Stomach smooth muscle (tissue), 2 donors: ENCODE data around the gene ZDHHC1.

ENCODE experiments used
- H3K27ac ChIP-seq: one replicate; pipeline ENCODE4 v1.7.0; 2013; ENCODE audit warnings: mild to moderate bottlenecking, low read length, inconsistent platforms
- H3K27me3 ChIP-seq, 2 donors: one replicate each; pipeline ENCODE4 v1.7.0; 2013; ENCODE audit warnings: low read length in 2 of 2; ENCODE audit not compliant: insufficient read depth in 2 of 2, control insufficient read depth in 1 of 2
- H3K36me3 ChIP-seq, 2 donors: one replicate each; pipeline ENCODE4 v1.7.0; 2013; ENCODE audit warnings: low read length in 2 of 2; ENCODE audit not compliant: control insufficient read depth in 2 of 2, insufficient read depth in 2 of 2
- H3K4me1 ChIP-seq: one replicate; pipeline ENCODE4 v1.7.0; 2013; ENCODE audit warnings: low read length; ENCODE audit not compliant: control insufficient read depth, insufficient read depth
- H3K4me3 ChIP-seq, 2 donors: one replicate each; pipeline ENCODE4 v1.7.0; 2013; ENCODE audit warnings: low read length in 2 of 2
- H3K9ac ChIP-seq, 2 donors: one replicate each; pipeline ENCODE4 v1.7.0; 2013; ENCODE audit warnings: low read length in 2 of 2, mild to moderate bottlenecking in 1 of 2
- H3K9me3 ChIP-seq, 2 donors: one replicate each; pipeline ENCODE4 v1.7.0; 2013; ENCODE audit warnings: low read length in 2 of 2; ENCODE audit not compliant: control insufficient read depth in 2 of 2
- donor health status: healthy.
- donor health status: Pancreatic carcinoma.

The ZDHHC1 gene

GRCh38 chr16:67458121-67458641, 41.9 kb upstream of the ZDHHC1 start:
- Histone ChIP-seq H3K9me3 (no peaks in the 10 kb centered on the region), H3K27me3 (no peaks in the 10 kb centered on the region), H3K4me1 (peaks cover 68% of the 10 kb centered on the region), H3K4me3 (peak overlapping the region in 1 of 2 donors; percentile 29), H3K27ac (peak overlapping the region; percentile 75), H3K36me3 (peaks cover 2 to 5% of the 10 kb centered on the region in 2 donors), H3K9ac (peak overlapping the region; percentile 6 to 60)

DNA sequence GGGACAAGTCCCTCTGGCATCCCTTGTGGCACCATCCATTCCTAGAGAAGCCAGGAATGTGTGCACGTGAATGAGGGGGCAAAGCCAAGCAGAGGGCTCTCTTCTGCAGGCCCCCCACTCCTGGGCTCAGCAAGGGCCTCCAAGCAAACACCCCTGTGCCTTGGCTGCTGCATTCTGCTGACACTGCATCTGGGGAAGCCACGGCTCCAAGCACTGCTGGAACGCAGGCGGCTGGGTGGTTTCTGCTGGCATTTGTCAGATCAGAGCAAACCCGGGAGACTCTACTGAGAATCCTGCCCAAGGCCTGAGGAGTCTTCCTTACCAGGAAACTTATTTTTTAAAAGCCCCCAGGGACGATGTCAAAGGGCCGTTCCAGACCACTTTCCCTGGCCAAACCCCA, 41.3 kb upstream of the ZDHHC1 start:
- Histone ChIP-seq H3K9ac (peak overlapping the region; percentile 52 to 60), H3K4me3 (peak overlapping the region in 1 of 2 donors; percentile 49), H3K36me3 (peaks cover 3 to 11% of the 10 kb centered on the region in 2 donors), H3K4me1 (peaks cover 68% of the 10 kb centered on the region), H3K27ac (peak overlapping the region; percentile 75), H3K9me3 (no peaks in the 10 kb centered on the region), H3K27me3 (no peaks in the 10 kb centered on the region)

GRCh38 chr16:67456391-67457081, 40.3 kb upstream of the ZDHHC1 start:
- Histone ChIP-seq H3K4me3 (peak overlapping the region in 1 of 2 donors; percentile 49), H3K36me3 (peaks cover 5 to 13% of the 10 kb centered on the region in 2 donors), H3K9ac (peak overlapping the region; percentile 52 to 60), H3K27ac (peak overlapping the region; percentile 75), H3K4me1 (peaks cover 63% of the 10 kb centered on the region), H3K27me3 (no peaks in the 10 kb centered on the region), H3K9me3 (no peaks in the 10 kb centered on the region)

DNA sequence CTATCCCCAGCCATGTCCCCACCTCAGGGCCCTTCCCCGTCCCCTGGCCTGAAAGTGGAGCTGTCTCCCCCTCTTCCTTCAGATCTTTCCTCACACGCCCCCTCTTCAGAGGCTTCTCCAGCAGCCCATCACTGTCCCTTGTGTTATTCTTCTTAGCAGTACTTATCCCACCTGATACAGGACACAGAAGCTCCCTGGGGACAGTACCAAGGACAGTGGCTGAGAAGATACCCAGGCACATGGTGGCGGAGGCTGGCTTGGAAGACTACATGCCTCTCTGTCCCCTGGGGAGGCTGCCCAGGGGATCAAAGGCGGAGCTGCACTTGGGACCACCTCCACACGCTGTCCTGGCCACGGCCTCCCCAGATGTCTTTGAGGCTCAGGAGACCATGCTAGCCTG, 38.6 kb upstream of the ZDHHC1 start:
- H3K4me3 ChIP-seq = no peak overlapping the region
- no peaks in the 10 kb centered on the region for H3K9me3 ChIP-seq
- H3K4me1 ChIP-seq = peaks cover 61% of the 10 kb centered on the region
- no peak overlapping the region for H3K9ac ChIP-seq
- peaks cover 7 to 15% of the 10 kb centered on the region in 2 donors for H3K36me3 ChIP-seq
- H3K27me3 ChIP-seq = no peaks in the 10 kb centered on the region
- no peak overlapping the region for H3K27ac ChIP-seq

GRCh38 chr16:67454104-67454503, 37.8 kb upstream of the ZDHHC1 start:
- no peak overlapping the region for H3K4me3 ChIP-seq
- peaks cover 61% of the 10 kb centered on the region for H3K4me1 ChIP-seq
- no peaks in the 10 kb centered on the region for H3K9me3 ChIP-seq
- no peaks in the 10 kb centered on the region for H3K27me3 ChIP-seq
- no peak overlapping the region for H3K9ac ChIP-seq
- peaks cover 13 to 15% of the 10 kb centered on the region in 2 donors for H3K36me3 ChIP-seq
- H3K27ac ChIP-seq = no peak overlapping the region

GRCh38 chr16:67451704-67452435, 35.6 kb upstream of the ZDHHC1 start:
- no peaks in the 10 kb centered on the region for H3K27me3 ChIP-seq
- H3K4me3 ChIP-seq = no peak overlapping the region
- H3K4me1 ChIP-seq = peaks cover 54% of the 10 kb centered on the region
- H3K36me3 ChIP-seq = peaks cover 13 to 19% of the 10 kb centered on the region in 2 donors
- H3K27ac ChIP-seq = no peak overlapping the region
- H3K9me3 ChIP-seq = no peaks in the 10 kb centered on the region
- H3K9ac ChIP-seq = peak overlapping the region in 1 of 2 donors; percentile 29

DNA sequence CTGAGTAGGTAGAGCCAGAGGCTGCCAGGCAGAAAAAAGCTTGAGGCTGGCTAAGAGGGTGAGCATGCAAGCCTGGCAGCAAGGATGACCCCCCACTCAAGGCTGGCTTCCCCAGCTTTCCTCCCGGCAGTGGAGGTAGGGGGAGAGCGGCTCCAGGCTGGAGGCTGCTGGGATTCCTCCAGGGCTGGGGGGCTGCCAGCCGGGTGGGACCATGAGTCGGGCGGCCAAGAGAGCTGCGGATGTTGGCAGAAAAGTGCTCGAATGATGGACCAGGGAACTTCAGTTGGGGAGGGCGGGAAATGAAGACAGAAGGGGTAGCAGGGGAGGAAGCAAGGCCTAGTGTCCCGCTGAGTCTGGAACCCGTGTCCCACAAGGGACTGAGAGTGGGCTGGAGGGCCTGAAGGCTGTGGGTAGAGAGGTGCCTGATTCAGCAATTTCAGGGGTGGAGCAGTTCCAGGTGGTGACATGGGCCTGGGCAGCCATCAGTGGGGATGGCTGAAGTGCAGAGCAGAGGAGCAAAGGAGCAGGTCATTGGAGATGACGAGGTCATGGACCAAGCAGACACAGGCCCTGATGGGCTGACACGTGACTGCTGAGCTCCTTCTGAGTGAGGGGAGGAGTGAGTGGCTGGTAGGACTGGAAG, 34.9 kb upstream of the ZDHHC1 start:
- H3K4me3 ChIP-seq = no peak overlapping the region
- no peak overlapping the region for H3K27ac ChIP-seq
- peaks cover 55% of the 10 kb centered on the region for H3K4me1 ChIP-seq
- H3K9ac ChIP-seq = peak overlapping the region in 1 of 2 donors; percentile 29
- H3K9me3 ChIP-seq = no peaks in the 10 kb centered on the region
- H3K27me3 ChIP-seq = no peaks in the 10 kb centered on the region
- H3K36me3 ChIP-seq = peaks cover 13 to 19% of the 10 kb centered on the region in 2 donors

DNA sequence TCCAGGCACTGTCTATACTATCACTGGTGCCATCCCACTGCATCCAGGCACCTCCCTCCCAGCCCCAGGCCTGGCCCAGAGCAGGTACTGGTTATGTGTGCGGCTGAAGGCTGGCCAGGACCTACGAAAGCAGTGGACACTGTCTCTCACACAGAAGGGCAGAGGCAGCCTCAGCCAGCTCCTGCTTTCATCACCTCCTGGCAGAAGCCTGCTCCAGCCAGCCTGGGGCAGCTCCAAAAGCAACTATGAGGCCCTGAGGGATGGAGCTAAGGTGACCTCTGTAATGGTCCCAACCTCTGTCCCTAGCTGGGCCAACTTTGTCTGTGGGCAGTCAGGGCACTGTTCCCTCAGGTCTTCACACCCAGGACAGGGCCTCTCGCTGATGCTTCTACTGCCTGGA, 33.5 kb upstream of the ZDHHC1 start:
- no peaks in the 10 kb centered on the region for H3K27me3 ChIP-seq
- no peak overlapping the region for H3K9ac ChIP-seq
- no peak overlapping the region for H3K4me3 ChIP-seq
- H3K4me1 ChIP-seq = peaks cover 70% of the 10 kb centered on the region
- no peaks in the 10 kb centered on the region for H3K9me3 ChIP-seq
- H3K27ac ChIP-seq = no peak overlapping the region
- peaks cover 13 to 19% of the 10 kb centered on the region in 2 donors for H3K36me3 ChIP-seq

DNA sequence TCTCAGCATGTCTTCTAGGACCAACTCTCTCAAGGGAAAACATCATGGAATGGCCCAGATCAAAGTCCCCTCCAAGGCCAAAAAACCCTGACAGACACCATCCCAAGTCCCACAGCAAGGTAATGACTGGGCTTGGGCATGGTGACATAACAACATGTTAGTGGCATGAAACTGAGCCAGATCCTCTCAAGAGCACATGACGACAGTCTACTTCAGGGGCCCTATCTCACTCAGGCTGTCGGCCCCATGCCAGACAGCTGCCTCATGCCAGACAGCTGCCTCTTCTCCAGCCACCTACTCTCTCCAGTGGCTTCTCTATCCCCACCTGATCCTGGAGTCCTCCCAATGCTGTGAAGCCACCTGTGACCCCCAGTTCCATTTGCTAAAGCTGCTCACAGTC, 33.1 kb upstream of the ZDHHC1 start:
- H3K4me1 ChIP-seq = peaks cover 73% of the 10 kb centered on the region
- peaks cover 13 to 19% of the 10 kb centered on the region in 2 donors for H3K36me3 ChIP-seq
- H3K27ac ChIP-seq = no peak overlapping the region
- H3K27me3 ChIP-seq = no peaks in the 10 kb centered on the region
- H3K9ac ChIP-seq = no peak overlapping the region
- no peaks in the 10 kb centered on the region for H3K9me3 ChIP-seq
- no peak overlapping the region for H3K4me3 ChIP-seq

DNA sequence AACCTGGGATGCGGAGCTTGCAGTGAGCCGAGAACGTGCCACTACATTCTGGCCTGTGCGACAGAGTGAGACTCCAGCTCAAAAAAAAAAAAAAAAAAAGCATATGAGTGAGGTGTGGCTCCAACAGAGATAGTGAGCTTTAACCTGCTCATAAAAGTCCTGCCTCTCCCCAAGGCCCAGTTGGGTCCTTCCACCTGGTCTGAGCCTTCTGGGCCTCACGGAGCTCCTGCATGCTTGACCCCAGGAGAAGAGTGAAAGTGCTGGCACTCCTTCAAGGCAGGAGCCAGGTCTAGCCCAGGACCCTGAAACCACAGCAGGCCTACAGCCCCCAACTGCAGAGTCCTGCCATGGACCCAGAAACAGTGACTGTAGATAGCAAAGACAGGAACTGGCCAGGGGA, 32.3 kb upstream of the ZDHHC1 start:
- Histone ChIP-seq H3K9ac (no peak overlapping the region), H3K27me3 (no peaks in the 10 kb centered on the region), H3K36me3 (peaks cover 13 to 19% of the 10 kb centered on the region in 2 donors), H3K27ac (no peak overlapping the region), H3K4me1 (peaks cover 81% of the 10 kb centered on the region), H3K9me3 (no peaks in the 10 kb centered on the region), H3K4me3 (no peak overlapping the region)
